Gastrocnemius medialis (tissue), 4 donors: ENCODE results near the gene VPS8.

ENCODE experiments used
- POLR2A ChIP-seq, 2 donors: fragments of 450-650 bp; IDR thresholded peaks; one replicate each; pipeline ENCODE4 v1.6.1; 2017; ENCODE audit warnings: antibody characterized with exemption in 2 of 2, mild to moderate bottlenecking in 2 of 2, moderate library complexity in 2 of 2
- TF ChIP-seq, protein P1 (sequence below), 5 experiments: fragments of 450-650 bp in 3 of 5; fragments of 200-600 bp in 2 of 5; sonication (generic) in 2 of 5; IDR thresholded peaks in 4 of 5; conservative IDR thresholded peaks in 1 of 5; 1 replicate in 4 of 5; 2 replicates in 1 of 5; pipeline ENCODE4 v1.5.1; 2016 to 2019; ENCODE audit warnings: antibody characterized with exemption in 5 of 5, mild to moderate bottlenecking in 3 of 5, moderate library complexity in 3 of 5

DNA sequence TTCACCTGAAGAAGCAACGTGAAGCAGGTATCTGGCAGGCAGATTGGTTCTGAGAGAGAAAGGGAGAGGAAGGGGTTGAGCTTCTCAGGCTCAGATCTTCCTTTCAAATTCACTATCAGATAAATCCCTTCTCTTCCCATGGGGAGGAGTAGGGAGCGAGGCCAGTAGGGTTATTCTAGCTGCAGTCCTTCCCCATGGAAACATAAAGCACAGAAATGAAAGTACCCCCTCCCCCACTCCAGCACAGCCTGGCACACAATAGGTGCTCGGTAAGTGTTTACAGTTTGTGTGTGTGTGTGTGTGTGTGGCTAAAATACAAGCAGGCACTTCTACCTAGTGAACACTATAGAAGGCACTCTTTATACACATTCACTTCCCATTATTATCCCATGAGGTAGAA, 20.8 kb upstream of the VPS8 start:
- TF ChIP-seq, protein P1, sequence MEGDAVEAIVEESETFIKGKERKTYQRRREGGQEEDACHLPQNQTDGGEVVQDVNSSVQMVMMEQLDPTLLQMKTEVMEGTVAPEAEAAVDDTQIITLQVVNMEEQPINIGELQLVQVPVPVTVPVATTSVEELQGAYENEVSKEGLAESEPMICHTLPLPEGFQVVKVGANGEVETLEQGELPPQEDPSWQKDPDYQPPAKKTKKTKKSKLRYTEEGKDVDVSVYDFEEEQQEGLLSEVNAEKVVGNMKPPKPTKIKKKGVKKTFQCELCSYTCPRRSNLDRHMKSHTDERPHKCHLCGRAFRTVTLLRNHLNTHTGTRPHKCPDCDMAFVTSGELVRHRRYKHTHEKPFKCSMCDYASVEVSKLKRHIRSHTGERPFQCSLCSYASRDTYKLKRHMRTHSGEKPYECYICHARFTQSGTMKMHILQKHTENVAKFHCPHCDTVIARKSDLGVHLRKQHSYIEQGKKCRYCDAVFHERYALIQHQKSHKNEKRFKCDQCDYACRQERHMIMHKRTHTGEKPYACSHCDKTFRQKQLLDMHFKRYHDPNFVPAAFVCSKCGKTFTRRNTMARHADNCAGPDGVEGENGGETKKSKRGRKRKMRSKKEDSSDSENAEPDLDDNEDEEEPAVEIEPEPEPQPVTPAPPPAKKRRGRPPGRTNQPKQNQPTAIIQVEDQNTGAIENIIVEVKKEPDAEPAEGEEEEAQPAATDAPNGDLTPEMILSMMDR (IDR thresholded peaks at IDR 0.05 in 4 of 5, conservative IDR thresholded peaks at IDR 0.05 in 1 of 5): no peak
- TF ChIP-seq POLR2A (IDR thresholded peaks at IDR 0.05): no peak
